ENCODE results near the gene KRTAP4-6.

DNA sequence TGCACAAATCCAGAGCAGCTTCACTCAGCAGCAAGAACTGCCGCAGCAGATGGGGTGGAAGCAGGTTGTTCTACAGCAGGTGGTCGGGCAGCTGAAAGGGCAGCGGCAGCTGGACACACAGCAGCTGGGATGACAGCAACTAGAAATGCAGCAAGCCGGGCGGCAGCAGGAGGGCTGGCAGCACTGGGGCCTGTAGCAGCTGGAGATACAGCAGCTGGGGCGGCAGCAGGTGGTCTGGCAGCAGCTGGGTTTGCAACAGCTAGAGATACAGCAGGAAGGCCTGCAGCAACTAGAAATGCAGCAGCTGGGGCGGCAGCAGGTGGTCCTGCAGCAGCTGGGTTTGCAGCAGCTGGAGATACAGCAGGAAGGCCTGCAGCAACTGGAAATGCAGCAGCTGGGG, 27.2 kb upstream of the KRTAP4-6 start:
- TF ChIP-seq POLR2A (IDR thresholded peaks at IDR 0.05) = no peak
- TF ChIP-seq, protein P1, sequence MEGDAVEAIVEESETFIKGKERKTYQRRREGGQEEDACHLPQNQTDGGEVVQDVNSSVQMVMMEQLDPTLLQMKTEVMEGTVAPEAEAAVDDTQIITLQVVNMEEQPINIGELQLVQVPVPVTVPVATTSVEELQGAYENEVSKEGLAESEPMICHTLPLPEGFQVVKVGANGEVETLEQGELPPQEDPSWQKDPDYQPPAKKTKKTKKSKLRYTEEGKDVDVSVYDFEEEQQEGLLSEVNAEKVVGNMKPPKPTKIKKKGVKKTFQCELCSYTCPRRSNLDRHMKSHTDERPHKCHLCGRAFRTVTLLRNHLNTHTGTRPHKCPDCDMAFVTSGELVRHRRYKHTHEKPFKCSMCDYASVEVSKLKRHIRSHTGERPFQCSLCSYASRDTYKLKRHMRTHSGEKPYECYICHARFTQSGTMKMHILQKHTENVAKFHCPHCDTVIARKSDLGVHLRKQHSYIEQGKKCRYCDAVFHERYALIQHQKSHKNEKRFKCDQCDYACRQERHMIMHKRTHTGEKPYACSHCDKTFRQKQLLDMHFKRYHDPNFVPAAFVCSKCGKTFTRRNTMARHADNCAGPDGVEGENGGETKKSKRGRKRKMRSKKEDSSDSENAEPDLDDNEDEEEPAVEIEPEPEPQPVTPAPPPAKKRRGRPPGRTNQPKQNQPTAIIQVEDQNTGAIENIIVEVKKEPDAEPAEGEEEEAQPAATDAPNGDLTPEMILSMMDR (IDR thresholded peaks at IDR 0.05) = no peak
